Measurements from ENCODE around the gene B3GNT5. TPM values are rescaled to one million over a fixed set of nuclear protein-coding genes. Genes with fewer than 3 reads are reported as not detected.

B3GNT5 gene
- total RNA-seq, 1 experiment from 2014 or later = 7.7 TPM

- Mint-ChIP-seq H3K9me3 (peaks cover 24% of the 10 kb centered on the region), H3K27ac (no peak overlapping the region), H3K36me3 (peaks cover 13% of the 10 kb centered on the region), H3K27me3 (ENCODE audit: low read depth) (no peaks in the 10 kb centered on the region), H3K4me1 (peaks cover 12% of the 10 kb centered on the region), H3K4me3 (no peak overlapping the region)
- ATAC-seq (no peak), DNase-seq (ENCODE audit: low spot score) (no peak)
- ChIA-PET POLR2A (no interaction called here), CTCF (no interaction called here)
- no peak for TF ChIP-seq MAX (CRISPR knock-in tag; IDR thresholded peaks at IDR 0.05)
- no peak for TF ChIP-seq FOXJ3 (CRISPR knock-in tag; IDR thresholded peaks at IDR 0.05; ENCODE audit: borderline replicate concordance)
- no peak for TF ChIP-seq TEAD4 (CRISPR knock-in tag; IDR thresholded peaks at IDR 0.05)
- no peak for TF ChIP-seq E2F1 (CRISPR knock-in tag; IDR thresholded peaks at IDR 0.05)
- TF ChIP-seq FOXP1 (CRISPR knock-in tag; IDR thresholded peaks at IDR 0.05; ENCODE audit: borderline replicate concordance) = no peak
- TF ChIP-seq NR3C1 (CRISPR knock-in tag; conservative IDR thresholded peaks at IDR 0.05; ENCODE audit: low read depth) = no peak
- TF ChIP-seq HMGXB4 (CRISPR knock-in tag; IDR thresholded peaks at IDR 0.05) = no peak
- no peak for TF ChIP-seq RELA (CRISPR knock-in tag; IDR thresholded peaks at IDR 0.05; ENCODE audit: borderline replicate concordance)
- TF ChIP-seq TEAD1 (CRISPR knock-in tag; IDR thresholded peaks at IDR 0.05) = no peak
- no peak for TF ChIP-seq CBFB (CRISPR knock-in tag; IDR thresholded peaks at IDR 0.05; ENCODE audit: low read depth)
- TF ChIP-seq OVOL2 (CRISPR knock-in tag; IDR thresholded peaks at IDR 0.05; ENCODE audit: borderline replicate concordance) = no peak
- TF ChIP-seq KAT7 (CRISPR knock-in tag; IDR thresholded peaks at IDR 0.05; ENCODE audit: borderline replicate concordance) = no peak
- TF ChIP-seq ATF1 (CRISPR knock-in tag; IDR thresholded peaks at IDR 0.05) = no peak
- no peak for TF ChIP-seq ZNF423 (CRISPR knock-in tag; IDR thresholded peaks at IDR 0.05)
- TF ChIP-seq ZNF138 (CRISPR knock-in tag; conservative IDR thresholded peaks at IDR 0.05) = no peak
- no peak for TF ChIP-seq ARID4B (CRISPR knock-in tag; IDR thresholded peaks at IDR 0.05; ENCODE audit: borderline replicate concordance)
Measured at GRCh38 chr3:183208800-183209199, 44.3 kb upstream of the B3GNT5 start.

- Mint-ChIP-seq H3K4me1 (peaks cover 9% of the 10 kb centered on the region), H3K27ac (no peak overlapping the region), H3K4me3 (no peak overlapping the region), H3K9me3 (peaks cover 17% of the 10 kb centered on the region), H3K27me3 (ENCODE audit: low read depth) (no peaks in the 10 kb centered on the region), H3K36me3 (peaks cover 12% of the 10 kb centered on the region; the same call in 1 of the 2 replicates)
- ChIA-PET POLR2A (no interaction called here), CTCF (no interaction called here)
- no peak for ATAC-seq
- no peak for DNase-seq (ENCODE audit: low spot score)
- TF ChIP-seq ZNF232 (CRISPR knock-in tag; IDR thresholded peaks at IDR 0.05) (no peak), FOXK1 (CRISPR knock-in tag; IDR thresholded peaks at IDR 0.05) (no peak), SP1 (CRISPR knock-in tag; conservative IDR thresholded peaks at IDR 0.05) (no peak), ELF4 (CRISPR knock-in tag; IDR thresholded peaks at IDR 0.05; ENCODE audit: low read depth) (no peak)
Measured at GRCh38 chr3:183210341-183210740, 42.7 kb upstream of the B3GNT5 start.
